NB4 (cell line): ENCODE data around the gene PLXNA2.

Source experiments
- CTCF ChIP-seq: IDR thresholded peaks from one replicate; pipeline ENCODE4 v1.5.1; 2012; ENCODE audit warnings: low read depth, low read length
- POLR2A ChIP-seq: IDR thresholded peaks from 2 replicates; pipeline ENCODE4 v1.6.1; 2011; ENCODE audit warnings: mild to moderate bottlenecking; ENCODE audit not compliant: insufficient read length; ENCODE audit errors: extremely low read depth

- TF ChIP-seq POLR2A = no peak
- no peak for TF ChIP-seq CTCF
Observed at GRCh38 chr1:208275083-208275482, 30.9 kb upstream of the PLXNA2 start.
